Measurements from ENCODE around the gene GABBR2.

- TF ChIP-seq POLR2A (IDR thresholded peaks at IDR 0.05; ENCODE audit: low read depth, low read length) = no peak
- TF ChIP-seq POLR2AphosphoS5 (IDR thresholded peaks at IDR 0.05; ENCODE audit: low read depth, low read length) = no peak
Observed at GRCh38 chr9:98549401-98549800, 159.3 kb downstream of the GABBR2 start.

Data from GM12892 (cell line).